Measurements from ENCODE around the gene SLCO3A1.
A peak's percentile ranks its signal among the peaks of the same experiment; 100 is the strongest.

Gene SLCO3A1

DNA sequence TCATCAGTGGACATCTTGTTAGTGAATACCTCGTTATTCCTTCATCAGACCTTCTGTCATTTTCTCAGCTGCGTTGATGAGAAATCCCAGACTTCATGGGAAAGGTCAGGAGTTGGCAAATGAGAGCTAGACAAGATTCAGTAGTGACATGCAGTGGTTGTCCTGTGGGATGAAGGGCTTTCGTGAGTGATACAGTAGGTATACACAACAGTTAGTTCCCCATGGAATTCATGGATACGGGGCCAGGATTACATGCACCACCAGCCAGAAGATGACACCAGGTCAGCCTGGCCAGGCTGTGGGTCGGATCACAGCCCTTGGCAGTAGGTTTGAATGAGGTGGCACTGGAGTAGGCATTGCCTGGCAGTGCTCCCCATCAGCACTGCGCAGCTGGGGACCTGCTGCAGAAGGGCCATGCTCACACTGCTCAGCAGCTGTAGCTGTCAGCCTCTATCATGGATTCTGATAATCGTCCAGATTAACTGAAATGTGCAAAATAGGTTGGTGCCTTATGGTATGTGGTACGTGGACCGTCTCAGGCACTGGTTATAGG lies 150.1 kb downstream of the SLCO3A1 start:
- H3K4me3 ChIP-seq (ENCODE audit: control insufficient read depth, low read depth, low read length) = no peak overlapping the region
- TF ChIP-seq, protein P1, sequence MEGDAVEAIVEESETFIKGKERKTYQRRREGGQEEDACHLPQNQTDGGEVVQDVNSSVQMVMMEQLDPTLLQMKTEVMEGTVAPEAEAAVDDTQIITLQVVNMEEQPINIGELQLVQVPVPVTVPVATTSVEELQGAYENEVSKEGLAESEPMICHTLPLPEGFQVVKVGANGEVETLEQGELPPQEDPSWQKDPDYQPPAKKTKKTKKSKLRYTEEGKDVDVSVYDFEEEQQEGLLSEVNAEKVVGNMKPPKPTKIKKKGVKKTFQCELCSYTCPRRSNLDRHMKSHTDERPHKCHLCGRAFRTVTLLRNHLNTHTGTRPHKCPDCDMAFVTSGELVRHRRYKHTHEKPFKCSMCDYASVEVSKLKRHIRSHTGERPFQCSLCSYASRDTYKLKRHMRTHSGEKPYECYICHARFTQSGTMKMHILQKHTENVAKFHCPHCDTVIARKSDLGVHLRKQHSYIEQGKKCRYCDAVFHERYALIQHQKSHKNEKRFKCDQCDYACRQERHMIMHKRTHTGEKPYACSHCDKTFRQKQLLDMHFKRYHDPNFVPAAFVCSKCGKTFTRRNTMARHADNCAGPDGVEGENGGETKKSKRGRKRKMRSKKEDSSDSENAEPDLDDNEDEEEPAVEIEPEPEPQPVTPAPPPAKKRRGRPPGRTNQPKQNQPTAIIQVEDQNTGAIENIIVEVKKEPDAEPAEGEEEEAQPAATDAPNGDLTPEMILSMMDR (conservative IDR thresholded peaks at IDR 0.05; ENCODE audit: control insufficient read depth, insufficient read depth, low read depth, low read length) = no peak
- no peak for DNase-seq (ENCODE audit: low read depth)

DNA sequence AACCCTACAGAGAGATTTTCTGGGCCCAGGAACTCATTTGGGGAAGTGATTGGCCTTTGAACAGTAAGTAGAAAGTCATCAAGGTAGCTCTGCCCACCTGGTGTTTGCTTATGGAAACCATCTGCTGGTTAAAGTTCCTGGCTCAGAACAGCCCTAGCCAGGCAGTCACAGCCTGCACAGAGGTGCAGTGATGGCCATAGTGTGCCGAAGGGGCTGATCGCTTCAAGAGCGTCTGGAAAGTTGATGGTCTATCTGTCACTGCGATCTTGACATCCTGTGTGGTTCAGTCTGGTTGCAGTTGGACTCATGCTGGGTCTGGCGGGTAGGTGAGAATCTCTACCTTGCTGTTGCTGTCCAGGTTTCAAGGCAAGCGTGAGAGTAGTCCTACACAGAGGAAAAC lies 151.6 kb downstream of the SLCO3A1 start:
- no peak for DNase-seq (ENCODE audit: low read depth)
- H3K4me3 ChIP-seq (ENCODE audit: control insufficient read depth, low read depth, low read length) = no peak overlapping the region
- TF ChIP-seq, protein P1 (conservative IDR thresholded peaks at IDR 0.05; ENCODE audit: control insufficient read depth, insufficient read depth, low read depth, low read length) = no peak

DNA sequence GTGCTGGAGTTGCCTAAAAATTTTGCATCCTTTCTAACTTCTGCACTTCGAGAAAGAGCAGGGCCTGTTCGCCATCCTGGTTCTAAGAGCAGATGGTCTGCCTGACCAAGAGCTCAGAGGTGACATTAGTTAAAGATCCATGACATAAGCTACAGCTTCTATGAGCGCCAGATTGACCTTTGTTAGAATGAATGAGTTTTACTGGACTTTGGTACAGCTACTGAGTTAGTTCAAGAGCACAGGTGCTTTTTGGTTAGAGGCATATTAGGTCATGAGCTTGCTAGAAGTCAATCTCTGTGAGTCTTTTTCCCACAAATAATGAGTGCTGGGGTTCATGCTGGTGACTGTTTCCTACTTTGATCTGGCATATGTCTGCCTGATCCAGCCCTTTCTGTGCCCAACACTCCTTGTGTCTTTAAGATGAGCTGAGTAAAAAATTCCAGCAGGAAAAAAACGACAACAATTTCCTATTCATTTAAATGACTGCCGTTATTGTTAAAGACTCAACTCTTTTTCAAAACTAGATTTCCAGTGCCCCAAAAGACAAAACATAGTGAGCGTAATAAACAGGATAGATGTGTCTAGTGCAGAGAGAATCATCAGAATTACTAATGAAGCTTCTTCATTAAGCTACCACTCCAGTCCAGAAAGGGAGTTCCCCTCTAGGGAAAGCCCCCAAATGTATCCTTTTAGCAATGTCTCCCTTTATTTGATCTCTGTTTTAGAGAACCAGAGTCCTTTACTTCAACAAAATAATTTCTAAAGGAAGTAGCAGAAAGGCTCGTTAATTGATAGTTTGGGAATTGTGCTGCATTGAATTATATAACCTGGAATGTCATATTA lies 152.9 kb downstream of the SLCO3A1 start:
- no peak for DNase-seq (ENCODE audit: low read depth)
- TF ChIP-seq, protein P1 (conservative IDR thresholded peaks at IDR 0.05; ENCODE audit: control insufficient read depth, insufficient read depth, low read depth, low read length) = no peak
- no peak overlapping the region for H3K4me3 ChIP-seq (ENCODE audit: control insufficient read depth, low read depth, low read length)

DNA sequence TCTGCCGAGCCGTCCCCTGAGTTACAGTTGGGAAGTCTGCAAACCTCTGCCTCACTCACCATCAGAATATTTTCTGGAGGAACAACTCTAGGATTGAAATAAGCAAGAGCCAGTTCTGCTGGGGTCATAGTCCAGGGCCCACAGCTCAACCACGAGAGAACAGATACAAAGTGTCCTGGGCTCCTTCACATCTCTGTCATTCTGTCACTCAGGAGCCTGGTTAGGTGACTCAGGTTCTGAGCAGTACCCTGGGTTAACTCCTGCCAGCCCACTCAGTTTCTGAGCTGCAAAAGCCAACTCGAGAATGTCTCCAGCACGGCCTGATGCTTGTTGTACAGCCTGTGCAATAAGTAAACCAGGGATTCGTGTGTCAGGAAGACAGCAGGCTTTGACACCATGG lies 155.7 kb downstream of the SLCO3A1 start:
- TF ChIP-seq, protein P1 (conservative IDR thresholded peaks at IDR 0.05; ENCODE audit: control insufficient read depth, insufficient read depth, low read depth, low read length) = no peak
- H3K4me3 ChIP-seq (ENCODE audit: control insufficient read depth, low read depth, low read length) = no peak overlapping the region
- no peak for DNase-seq (ENCODE audit: low read depth)

- DNase-seq (ENCODE audit: low read depth) = peak; percentile 33
- H3K4me3 ChIP-seq (ENCODE audit: control insufficient read depth, low read depth, low read length) = no peak overlapping the region
- TF ChIP-seq, protein P1 (conservative IDR thresholded peaks at IDR 0.05; ENCODE audit: control insufficient read depth, insufficient read depth, low read depth, low read length) = no peak
These were observed 158.3 kb downstream of the SLCO3A1 start for GRCh38 chr15:92011611-92012367.

- H3K4me3 ChIP-seq (ENCODE audit: control insufficient read depth, low read depth, low read length) = no peak overlapping the region
- TF ChIP-seq, protein P1 (conservative IDR thresholded peaks at IDR 0.05; ENCODE audit: control insufficient read depth, insufficient read depth, low read depth, low read length) = no peak
- DNase-seq (ENCODE audit: low read depth) = peak; percentile 19
These were observed 158.8 kb downstream of the SLCO3A1 start for GRCh38 chr15:92012368-92012629.

Data from fibroblast of mammary gland (primary cell).